ENCODE data around the gene NR4A2.

GRCh38 chr2:156379071-156379470, 46.5 kb upstream of the NR4A2 start:
- TF ChIP-seq CTCF (IDR thresholded peaks at IDR 0.05; ENCODE audit: low read length) (no peak), EZH2 (IDR thresholded peaks at IDR 0.05; ENCODE audit: borderline replicate concordance, low read length) (no peak)
